Nephron progenitor cell (in vitro differentiated cells): ENCODE measurements around the gene SMYD4.
"Not testable (repeated sequence)": the region's sequence is repeated elsewhere in the genome, so short reads cannot be mapped to it uniquely, and the experiment has no call there.

Experiments
- DNase-seq: peaks from one replicate; pipeline ENCODE4 v3.0.0; 2021
- H3K27ac Mint-ChIP-seq: 2 replicates; pipeline ENCODE4 v1.8.0; 2021; ENCODE audit warnings: mild to moderate bottlenecking, moderate library complexity, mixed read lengths
- H3K27me3 Mint-ChIP-seq: 2 replicates; pipeline ENCODE4 v1.8.0; 2021; ENCODE audit warnings: mild to moderate bottlenecking, low read depth, mixed read lengths; ENCODE audit not compliant: poor library complexity
- H3K36me3 Mint-ChIP-seq: 2 replicates; pipeline ENCODE4 v1.8.0; 2021; ENCODE audit warnings: low read depth, mixed read lengths
- H3K4me1 Mint-ChIP-seq: 2 replicates; pipeline ENCODE4 v1.8.0; 2021; ENCODE audit warnings: mixed read lengths
- H3K4me3 Mint-ChIP-seq: 2 replicates; pipeline ENCODE4 v1.8.0; 2021; ENCODE audit warnings: mild to moderate bottlenecking, moderate library complexity, mixed read lengths
- H3K9me3 Mint-ChIP-seq: 2 replicates; pipeline ENCODE4 v1.8.0; 2021; ENCODE audit warnings: mild to moderate bottlenecking, moderate library complexity, mixed read lengths
- CTCF ChIP-seq: fragments of 200-600 bp; sonication (generic); IDR thresholded peaks from 2 replicates; pipeline ENCODE4 v1.5.0; 2021; ENCODE audit warnings: antibody characterized with exemption

Gene SMYD4

GRCh38 chr17:1861391-1862010, 31.8 kb upstream of the SMYD4 start:
- Mint-ChIP-seq H3K36me3 (peaks cover 52% of the 10 kb centered on the region), H3K4me1 (no peaks in the 10 kb centered on the region), H3K4me3 (no peak overlapping the region), H3K27ac (peak overlapping the region; percentile 73), H3K9me3 (no peaks in the 10 kb centered on the region), H3K27me3 (no peaks in the 10 kb centered on the region)
- no peak for TF ChIP-seq CTCF
- DNase-seq: no peak

- TF ChIP-seq CTCF: no peak
- no peaks in the 10 kb centered on the region for H3K9me3 Mint-ChIP-seq
- no peaks in the 10 kb centered on the region for H3K4me1 Mint-ChIP-seq
- H3K36me3 Mint-ChIP-seq: peaks cover 51% of the 10 kb centered on the region
- H3K27ac Mint-ChIP-seq: peak overlapping the region; percentile 73
- no peaks in the 10 kb centered on the region for H3K27me3 Mint-ChIP-seq
- no peak for DNase-seq
- no peak overlapping the region for H3K4me3 Mint-ChIP-seq
Observed at GRCh38 chr17:1860978-1861377, 31.3 kb upstream of the SMYD4 start.

- H3K9me3 Mint-ChIP-seq, DNase-seq, H3K4me3 Mint-ChIP-seq, H3K27me3 Mint-ChIP-seq, H3K27ac Mint-ChIP-seq: not testable (repeated sequence)
- Mint-ChIP-seq H3K4me1 (peaks cover 16% of the 10 kb centered on the region), H3K36me3 (peaks cover 71% of the 10 kb centered on the region)
Observed at GRCh38 chr17:1856462-1856861, 26.8 kb upstream of the SMYD4 start.

GRCh38 chr17:1853698-1854097, 24.0 kb upstream of the SMYD4 start:
- Mint-ChIP-seq H3K4me3 (no peak overlapping the region), H3K9me3 (no peaks in the 10 kb centered on the region), H3K36me3 (peaks cover 65% of the 10 kb centered on the region), H3K27me3 (no peaks in the 10 kb centered on the region), H3K27ac (no peak overlapping the region), H3K4me1 (peaks cover 22% of the 10 kb centered on the region)
- DNase-seq: no peak
- no peak for TF ChIP-seq CTCF

GRCh38 chr17:1852327-1852726, 22.6 kb upstream of the SMYD4 start:
- DNase-seq: peak; percentile 26
- H3K4me3 Mint-ChIP-seq: peak overlapping the region; percentile 6
- no peaks in the 10 kb centered on the region for H3K27me3 Mint-ChIP-seq
- no peaks in the 10 kb centered on the region for H3K9me3 Mint-ChIP-seq
- H3K36me3 Mint-ChIP-seq: peaks cover 66% of the 10 kb centered on the region
- H3K4me1 Mint-ChIP-seq: peaks cover 22% of the 10 kb centered on the region
- H3K27ac Mint-ChIP-seq: peak overlapping the region; percentile 92
- no peak for TF ChIP-seq CTCF

- no peaks in the 10 kb centered on the region for H3K9me3 Mint-ChIP-seq
- H3K36me3 Mint-ChIP-seq: peaks cover 72% of the 10 kb centered on the region
- H3K4me1 Mint-ChIP-seq: peaks cover 14% of the 10 kb centered on the region
- no peaks in the 10 kb centered on the region for H3K27me3 Mint-ChIP-seq
- H3K4me3 Mint-ChIP-seq: no peak overlapping the region
- no peak for DNase-seq
- no peak for TF ChIP-seq CTCF
- H3K27ac Mint-ChIP-seq: peak overlapping the region; percentile 36
Observed at GRCh38 chr17:1847191-1847590, 17.5 kb upstream of the SMYD4 start.
